ENCODE measurements around the gene PAM.

PAM gene

DNA sequence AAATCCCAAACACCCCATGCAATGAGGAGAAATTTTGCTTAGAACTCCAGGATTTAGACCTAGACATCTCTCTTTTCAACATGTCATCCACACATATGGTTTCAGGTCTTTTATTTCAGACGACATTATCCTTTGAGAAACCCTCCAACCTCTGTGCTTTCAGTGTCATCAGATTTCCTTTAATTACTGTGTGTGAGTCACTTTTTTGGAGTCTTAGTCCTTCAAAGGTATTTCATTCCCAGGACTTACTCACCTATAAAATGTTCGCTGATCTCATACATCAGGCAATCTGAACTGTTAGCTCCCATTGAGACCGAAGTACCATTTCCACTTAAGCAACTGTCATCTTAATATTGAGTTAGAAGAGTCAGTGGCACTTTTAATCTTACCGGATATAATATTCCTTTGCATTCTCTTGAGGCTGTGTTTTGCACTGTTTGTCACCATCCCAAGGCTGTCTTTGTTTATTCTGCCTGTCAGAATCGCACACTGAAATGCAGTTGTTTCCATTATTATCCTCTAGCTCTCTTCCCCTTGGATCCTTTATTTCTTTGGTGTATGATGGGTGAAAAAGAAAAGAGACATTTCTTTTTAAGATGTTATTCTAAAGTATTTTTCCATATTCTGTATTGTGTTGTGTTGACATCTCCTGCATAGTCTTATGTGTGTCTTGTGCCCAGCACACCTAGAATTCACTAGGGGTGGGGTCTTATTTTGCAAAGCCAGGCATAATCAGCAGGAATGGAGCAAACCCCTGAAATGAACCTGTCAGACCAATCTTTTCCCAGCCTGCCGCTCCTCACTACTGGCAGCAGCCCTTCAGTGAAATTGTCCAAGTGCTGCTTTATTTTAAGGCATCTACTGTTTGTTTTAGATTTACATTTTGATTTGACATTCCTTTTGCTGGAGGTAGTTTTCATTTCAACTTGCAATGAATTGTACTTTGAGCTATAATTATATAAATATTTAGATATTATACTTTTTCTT lies 155.4 kb downstream of the PAM start:
- Histone ChIP-seq H3K9me3 (ENCODE audit: severe bottlenecking) (no peaks in the 10 kb centered on the region), H3K4me1 (ENCODE audit: insufficient read depth, poor library complexity, severe bottlenecking) (peaks cover 36% of the 10 kb centered on the region), H3K36me3 (ENCODE audit: low read depth) (peaks cover 10% of the 10 kb centered on the region; the same call in 1 of the 2 replicates), H3K27me3 (ENCODE audit: insufficient read depth, poor library complexity, severe bottlenecking) (no peaks in the 10 kb centered on the region), H3K27ac (ENCODE audit: poor library complexity, severe bottlenecking) (peak overlapping the region; percentile 65), H3K4me3 (ENCODE audit: severe bottlenecking) (no peak overlapping the region)
- ATAC-seq (ENCODE audit: low read depth) (peak; percentile 96), DNase-seq (ENCODE audit: low spot score) (no peak)
- TF ChIP-seq, protein P1, sequence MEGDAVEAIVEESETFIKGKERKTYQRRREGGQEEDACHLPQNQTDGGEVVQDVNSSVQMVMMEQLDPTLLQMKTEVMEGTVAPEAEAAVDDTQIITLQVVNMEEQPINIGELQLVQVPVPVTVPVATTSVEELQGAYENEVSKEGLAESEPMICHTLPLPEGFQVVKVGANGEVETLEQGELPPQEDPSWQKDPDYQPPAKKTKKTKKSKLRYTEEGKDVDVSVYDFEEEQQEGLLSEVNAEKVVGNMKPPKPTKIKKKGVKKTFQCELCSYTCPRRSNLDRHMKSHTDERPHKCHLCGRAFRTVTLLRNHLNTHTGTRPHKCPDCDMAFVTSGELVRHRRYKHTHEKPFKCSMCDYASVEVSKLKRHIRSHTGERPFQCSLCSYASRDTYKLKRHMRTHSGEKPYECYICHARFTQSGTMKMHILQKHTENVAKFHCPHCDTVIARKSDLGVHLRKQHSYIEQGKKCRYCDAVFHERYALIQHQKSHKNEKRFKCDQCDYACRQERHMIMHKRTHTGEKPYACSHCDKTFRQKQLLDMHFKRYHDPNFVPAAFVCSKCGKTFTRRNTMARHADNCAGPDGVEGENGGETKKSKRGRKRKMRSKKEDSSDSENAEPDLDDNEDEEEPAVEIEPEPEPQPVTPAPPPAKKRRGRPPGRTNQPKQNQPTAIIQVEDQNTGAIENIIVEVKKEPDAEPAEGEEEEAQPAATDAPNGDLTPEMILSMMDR (IDR thresholded peaks at IDR 0.05; ENCODE audit: poor library complexity, severe bottlenecking): no peak

DNA sequence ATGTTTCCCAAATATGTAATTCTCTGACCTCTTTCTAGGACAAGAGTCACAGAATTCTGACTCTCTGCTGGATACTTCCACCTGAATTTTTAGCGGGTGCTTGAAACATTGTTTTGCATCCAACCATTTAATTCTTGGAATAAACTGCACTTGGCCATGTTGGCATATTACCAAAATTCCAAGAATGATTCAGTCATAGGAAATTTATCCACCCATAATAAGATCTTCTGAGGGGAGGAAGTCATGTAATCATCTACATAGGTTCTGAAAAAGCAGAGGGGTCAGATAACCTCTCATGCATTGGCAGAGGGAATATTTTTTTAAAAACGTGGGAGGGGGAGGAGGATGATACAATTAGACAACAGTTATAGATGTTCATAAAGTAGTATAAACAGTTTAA lies 156.9 kb downstream of the PAM start:
- H3K4me3 ChIP-seq (ENCODE audit: severe bottlenecking): no peak overlapping the region
- H3K9me3 ChIP-seq (ENCODE audit: severe bottlenecking): no peaks in the 10 kb centered on the region
- DNase-seq (ENCODE audit: low spot score) (no peak), ATAC-seq (ENCODE audit: low read depth) (peak; percentile 74)
- H3K27me3 ChIP-seq (ENCODE audit: insufficient read depth, poor library complexity, severe bottlenecking): no peaks in the 10 kb centered on the region
- TF ChIP-seq, protein P1 (IDR thresholded peaks at IDR 0.05; ENCODE audit: poor library complexity, severe bottlenecking): no peak
- peaks cover 17% of the 10 kb centered on the region for H3K36me3 ChIP-seq (ENCODE audit: low read depth)
- peak overlapping the region; percentile 65 for H3K27ac ChIP-seq (ENCODE audit: poor library complexity, severe bottlenecking)
- peaks cover 42% of the 10 kb centered on the region for H3K4me1 ChIP-seq (ENCODE audit: insufficient read depth, poor library complexity, severe bottlenecking)

DNA sequence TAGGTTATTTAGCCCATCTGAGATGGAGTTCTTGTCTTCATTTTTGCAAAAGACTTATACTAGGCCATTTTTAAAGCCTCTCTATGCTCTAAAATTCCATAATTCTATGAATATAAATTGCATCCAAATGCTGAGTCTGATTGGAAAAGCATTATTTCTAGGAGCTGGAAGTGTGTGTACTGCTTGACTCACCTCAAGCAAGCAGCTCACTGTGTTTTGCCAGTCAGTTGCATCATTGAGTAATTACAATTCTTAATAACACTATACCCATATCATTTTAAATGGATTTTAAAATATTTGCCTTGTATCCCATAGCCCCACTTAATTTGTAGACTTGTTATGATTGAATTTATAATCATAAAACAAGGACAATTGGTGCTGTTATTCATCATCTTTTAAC lies 161.0 kb downstream of the PAM start:
- H3K4me3 ChIP-seq (ENCODE audit: severe bottlenecking): no peak overlapping the region
- peaks cover 17% of the 10 kb centered on the region for H3K36me3 ChIP-seq (ENCODE audit: low read depth)
- peaks cover 27% of the 10 kb centered on the region for H3K4me1 ChIP-seq (ENCODE audit: insufficient read depth, poor library complexity, severe bottlenecking)
- ATAC-seq (ENCODE audit: low read depth) (peak; percentile 33; the same call in 1 of the 3 replicates), DNase-seq (ENCODE audit: low spot score) (no peak)
- no peaks in the 10 kb centered on the region for H3K27me3 ChIP-seq (ENCODE audit: insufficient read depth, poor library complexity, severe bottlenecking)
- TF ChIP-seq, protein P1 (IDR thresholded peaks at IDR 0.05; ENCODE audit: poor library complexity, severe bottlenecking): no peak
- H3K9me3 ChIP-seq (ENCODE audit: severe bottlenecking): no peaks in the 10 kb centered on the region
- H3K27ac ChIP-seq (ENCODE audit: poor library complexity, severe bottlenecking): no peak overlapping the region

DNA sequence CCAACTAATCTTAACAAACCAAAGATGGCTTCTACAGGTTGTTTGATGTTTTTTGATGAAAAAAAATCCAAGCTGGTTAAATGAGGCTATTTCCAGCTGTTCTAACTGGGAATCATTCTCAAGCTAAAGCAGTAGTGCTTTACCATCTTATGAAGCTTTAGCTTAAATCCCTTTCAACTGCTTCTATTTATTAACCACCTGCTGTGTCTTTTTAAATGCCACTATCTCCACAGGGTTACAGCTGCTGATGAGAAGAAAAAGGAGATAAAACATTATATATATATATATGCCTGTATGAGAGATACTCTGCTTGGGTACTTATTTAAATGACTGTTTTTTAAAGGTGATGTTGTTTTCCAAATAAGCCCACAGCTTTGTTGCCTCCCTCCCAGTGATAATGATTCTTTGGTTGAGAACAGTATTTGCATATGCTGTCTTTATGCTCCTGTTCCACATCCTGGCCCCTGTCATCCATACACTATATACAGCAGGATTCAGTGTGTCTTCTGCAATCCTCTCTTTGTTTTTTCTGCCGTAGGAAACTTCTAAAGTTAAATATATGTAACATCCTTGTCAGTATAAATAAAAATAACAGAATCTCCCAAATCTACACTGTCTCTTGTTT lies 164.0 kb downstream of the PAM start:
- no peak overlapping the region for H3K4me3 ChIP-seq (ENCODE audit: severe bottlenecking)
- H3K36me3 ChIP-seq (ENCODE audit: low read depth): peaks cover 17% of the 10 kb centered on the region
- no peak overlapping the region for H3K27ac ChIP-seq (ENCODE audit: poor library complexity, severe bottlenecking)
- no peaks in the 10 kb centered on the region for H3K9me3 ChIP-seq (ENCODE audit: severe bottlenecking)
- TF ChIP-seq, protein P1 (IDR thresholded peaks at IDR 0.05; ENCODE audit: poor library complexity, severe bottlenecking): no peak
- H3K4me1 ChIP-seq (ENCODE audit: insufficient read depth, poor library complexity, severe bottlenecking): peaks cover 6% of the 10 kb centered on the region
- ATAC-seq (ENCODE audit: low read depth) (no peak), DNase-seq (ENCODE audit: low spot score) (no peak)
- H3K27me3 ChIP-seq (ENCODE audit: insufficient read depth, poor library complexity, severe bottlenecking): no peaks in the 10 kb centered on the region
